ENCODE measurements around the gene REXO1.
A peak's percentile ranks its signal among the peaks of the same experiment; 100 is the strongest.

- TF ChIP-seq CTCF (IDR thresholded peaks at IDR 0.05; ENCODE audit: extremely low read depth in 1 of 2, insufficient read depth in 1 of 2, low read depth in 1 of 2, low read length in 2 of 2) (peak in 1 of 2 donors; percentile 31), POLR2A (IDR thresholded peaks at IDR 0.05; ENCODE audit: low read depth, low read length) (no peak), JUN (IDR thresholded peaks at IDR 0.05; ENCODE audit: borderline replicate concordance, insufficient read depth, insufficient read length, low read depth) (no peak), EZH2 (IDR thresholded peaks at IDR 0.05; ENCODE audit: borderline replicate concordance, low read depth, low read length, severe bottlenecking) (no peak), FOS (IDR thresholded peaks at IDR 0.05; ENCODE audit: borderline replicate concordance, insufficient read depth, low read length) (no peak)
- TF ChIP-seq, protein P1, sequence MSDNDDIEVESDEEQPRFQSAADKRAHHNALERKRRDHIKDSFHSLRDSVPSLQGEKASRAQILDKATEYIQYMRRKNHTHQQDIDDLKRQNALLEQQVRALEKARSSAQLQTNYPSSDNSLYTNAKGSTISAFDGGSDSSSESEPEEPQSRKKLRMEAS (IDR thresholded peaks at IDR 0.05; ENCODE audit: insufficient read depth, insufficient read length), result no peak
Observed at GRCh38 chr19:1811942-1812425, 36.3 kb downstream of the REXO1 start, which contains the start of gene ATP8B3.

Measured in endothelial cell of umbilical vein (primary cell).